T-helper 1 cell treated with Interleukin-12 subunit alpha and Interleukin-12 subunit beta and Interleukin-4 antibody, amounts not matched to agents 30 ng/mL and 1 ng/mL, for 36 hours (primary cell): ENCODE measurements around the gene MAP3K9. TPM values are rescaled to one million over a fixed set of nuclear protein-coding genes. Genes with fewer than 3 reads are reported as not detected.
"Not testable (repeated sequence)": the region's sequence is repeated elsewhere in the genome, so short reads cannot be mapped to it uniquely, and the experiment has no call there.

Experiments used
- intact Hi-C: fragments of 100-400 bp; cut with micrococcal nuclease; formaldehyde crosslinking; loops from one replicate; pipeline ENCODE4 v1.15.1; 2024
- total RNA-seq: library from RNA; stranded (reverse); gene quantifications from 2 replicates; pipeline ENCODE4 v1.2.3, GENCODE V29; 2022

MAP3K9 gene
- total RNA-seq: 5.0 and 5.7 TPM in 2 replicates

GRCh38 chr14:70809225-70810219 lies at the start of gene MAP3K9:
Gene MAP3K9, minus strand, starts transcription at chr14:70809513. Its CDS starts 342 bp downstream, at chr14:70809171.
- intact Hi-C loops: loop anchor here (1.0 to 5.0 kb wide), 9 partner anchors 8 to 1043 kb away; partner anchors contain the start of genes COX16, MED6, PCNX1 and SIPA1L1

DNA sequence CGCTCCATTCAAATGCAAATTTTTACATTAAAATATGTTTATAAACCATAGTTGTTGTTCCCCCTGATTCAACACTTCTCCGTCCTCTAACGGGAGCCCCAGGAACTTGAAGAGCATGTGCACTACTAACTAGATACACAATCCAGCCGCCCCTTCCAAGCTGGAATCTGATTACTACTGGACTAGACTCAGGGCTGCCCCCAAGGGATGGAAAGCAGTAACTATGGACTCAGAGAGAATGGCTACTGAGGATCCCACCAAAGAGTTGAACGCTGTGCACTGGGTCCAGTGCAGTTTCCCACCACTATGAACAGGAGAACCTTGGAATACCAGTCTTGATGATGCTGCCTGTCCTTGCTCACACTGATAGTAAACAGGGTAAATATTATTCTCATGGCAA lies 49.3 kb upstream of the MAP3K9 start:
- intact Hi-C loops: no loop called here

DNA sequence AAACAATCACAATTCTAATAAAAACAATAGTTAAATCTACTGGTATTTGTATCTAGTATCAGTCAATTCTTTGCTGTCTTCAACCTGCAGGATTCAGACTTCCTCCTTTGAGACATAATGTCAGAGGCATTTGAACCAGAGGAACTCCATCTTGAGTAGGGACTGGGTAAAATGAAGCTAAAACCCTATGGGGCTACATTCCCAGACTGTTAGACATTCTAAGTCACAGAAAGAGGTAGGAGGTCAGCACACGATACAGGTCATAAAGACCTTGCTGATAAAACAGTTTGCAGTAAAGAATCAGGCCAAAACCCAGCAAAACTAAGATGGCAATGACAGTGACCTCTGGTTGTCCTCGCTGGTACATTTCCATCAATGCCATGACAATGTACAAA lies 48.2 kb upstream of the MAP3K9 start:
- intact Hi-C loops: loop anchor here (2.0 kb wide), 2 partner anchors 35 to 45 kb away; no protein-coding TSS in a partner anchor

GRCh38 chr14:70856851-70857495 lies 47.7 kb upstream of the MAP3K9 start:
- intact Hi-C loops: loop anchor here (2.0 kb wide), 2 partner anchors 36 to 46 kb away; no protein-coding TSS in a partner anchor

GRCh38 chr14:70855486-70855885 lies 46.2 kb upstream of the MAP3K9 start:
- intact Hi-C loops: no loop called here

DNA sequence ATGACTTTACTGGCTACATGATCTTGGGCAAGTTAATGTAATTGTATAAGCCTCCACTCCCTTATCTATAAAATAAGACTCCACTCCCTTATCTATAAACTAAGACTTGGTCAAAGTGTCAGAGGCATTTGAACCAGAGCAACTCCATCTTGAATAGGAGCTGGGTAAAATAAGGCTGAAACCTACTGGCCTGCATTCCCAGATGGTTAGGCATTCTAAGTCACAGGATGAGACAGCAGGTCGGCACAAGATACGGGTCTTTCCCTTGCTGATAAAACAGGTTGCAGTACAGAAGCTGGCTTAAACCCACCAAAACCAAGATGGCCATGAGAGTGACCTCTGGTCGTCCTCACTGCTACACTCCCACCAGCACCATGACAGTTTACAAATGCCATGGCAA lies 44.3 kb upstream of the MAP3K9 start:
- intact Hi-C loops: not testable (repeated sequence)

- intact Hi-C loops: no loop called here
These were observed 38.2 kb upstream of the MAP3K9 start for GRCh38 chr14:70847406-70848090.

GRCh38 chr14:70845601-70846000 lies 36.3 kb upstream of the MAP3K9 start:
- intact Hi-C loops: no loop called here

DNA sequence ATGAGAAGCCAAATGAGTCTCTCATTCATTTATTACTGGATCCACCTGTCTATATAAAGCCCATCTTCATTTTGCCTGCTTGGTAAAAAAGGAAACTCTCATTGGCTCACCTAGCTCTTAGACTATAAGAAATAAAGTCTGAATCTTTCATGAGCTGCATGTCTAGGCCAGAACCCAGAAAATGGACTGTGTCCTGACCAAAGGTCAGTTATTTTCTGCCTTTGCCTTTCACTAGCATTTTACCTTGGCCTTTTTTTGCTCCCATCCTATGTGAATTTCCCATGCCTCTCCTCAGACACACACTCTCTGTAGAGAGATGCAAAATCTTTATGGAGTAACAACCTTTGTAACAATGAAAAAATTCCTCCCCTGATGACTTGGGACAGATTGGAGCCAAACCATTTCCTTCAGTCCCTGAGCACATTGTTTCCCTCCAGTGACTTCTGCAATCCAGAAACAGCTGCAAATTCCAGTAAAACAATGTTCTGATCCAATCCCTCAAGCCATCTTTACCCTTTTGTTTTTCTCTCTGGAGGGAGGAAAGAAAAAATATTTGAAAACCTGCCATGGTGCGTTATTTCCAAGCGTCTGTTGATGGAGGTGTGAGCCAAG lies 33.6 kb upstream of the MAP3K9 start:
- intact Hi-C loops: no loop called here

DNA sequence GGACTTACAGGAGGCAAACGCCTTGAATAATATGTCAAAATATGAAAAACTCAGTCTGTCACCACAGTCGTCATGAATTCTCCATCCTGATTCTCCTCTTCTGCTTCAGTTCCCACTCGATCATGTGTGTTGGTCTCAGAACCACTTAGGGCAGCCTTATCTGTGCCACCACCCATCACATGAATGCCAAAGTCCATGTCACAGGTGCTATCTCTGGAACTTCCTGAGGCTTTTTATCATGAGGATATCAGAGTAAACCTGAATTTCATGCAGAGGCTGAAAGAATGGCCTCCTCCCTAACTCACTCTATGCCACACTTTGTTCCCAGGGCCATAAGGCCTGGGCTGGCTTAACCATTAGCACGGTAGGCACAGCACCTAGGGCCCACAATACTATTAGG lies 28.8 kb upstream of the MAP3K9 start:
- intact Hi-C loops: no loop called here

- intact Hi-C loops: no loop called here
These were observed 27.6 kb upstream of the MAP3K9 start for GRCh38 chr14:70836946-70837345.

DNA sequence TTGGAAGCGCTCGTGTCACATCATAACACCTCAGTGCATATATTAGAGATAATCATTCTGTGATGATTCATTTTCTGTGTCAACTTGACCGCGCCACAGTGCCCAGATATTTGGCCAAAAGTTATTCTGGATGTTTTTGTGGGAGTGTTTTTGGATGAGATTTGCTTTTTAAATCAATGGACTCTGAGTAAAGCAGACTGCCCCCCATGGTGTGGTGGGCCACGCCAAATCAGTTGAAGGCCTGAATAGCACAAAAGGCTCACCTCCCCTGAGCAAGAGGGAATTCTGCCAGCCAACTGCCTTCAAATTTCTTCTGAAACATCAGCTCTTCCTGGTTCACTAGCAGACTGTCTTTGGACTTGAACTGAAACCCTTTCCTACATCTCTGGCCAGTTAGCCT lies 24.6 kb upstream of the MAP3K9 start:
- intact Hi-C loops: no loop called here

- intact Hi-C loops: no loop called here
These were observed 23.4 kb upstream of the MAP3K9 start for GRCh38 chr14:70832561-70833305.

GRCh38 chr14:70830998-70831781 lies 21.9 kb upstream of the MAP3K9 start:
- intact Hi-C loops: no loop called here

DNA sequence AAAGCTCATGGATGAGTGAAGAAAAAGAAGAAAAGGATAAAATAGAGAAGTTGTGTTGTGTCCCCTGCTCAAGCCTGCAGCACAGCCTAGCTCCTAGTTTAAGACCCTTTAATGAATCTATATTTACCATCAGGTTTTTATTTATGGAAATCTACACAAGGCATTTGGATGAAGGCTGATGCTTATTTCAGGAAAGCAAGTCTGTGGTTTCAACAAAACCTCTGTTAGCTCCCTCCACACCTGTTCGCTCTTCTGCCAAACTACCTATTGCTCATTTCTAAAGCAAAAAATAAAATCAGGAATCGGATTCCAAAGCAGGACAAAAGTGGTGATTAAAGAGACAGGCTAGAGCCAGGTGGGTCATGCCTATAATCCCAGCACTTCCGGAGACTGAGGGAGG lies 18.9 kb upstream of the MAP3K9 start:
- intact Hi-C loops: no loop called here

GRCh38 chr14:70827752-70828151 lies 18.4 kb upstream of the MAP3K9 start:
- intact Hi-C loops: no loop called here

DNA sequence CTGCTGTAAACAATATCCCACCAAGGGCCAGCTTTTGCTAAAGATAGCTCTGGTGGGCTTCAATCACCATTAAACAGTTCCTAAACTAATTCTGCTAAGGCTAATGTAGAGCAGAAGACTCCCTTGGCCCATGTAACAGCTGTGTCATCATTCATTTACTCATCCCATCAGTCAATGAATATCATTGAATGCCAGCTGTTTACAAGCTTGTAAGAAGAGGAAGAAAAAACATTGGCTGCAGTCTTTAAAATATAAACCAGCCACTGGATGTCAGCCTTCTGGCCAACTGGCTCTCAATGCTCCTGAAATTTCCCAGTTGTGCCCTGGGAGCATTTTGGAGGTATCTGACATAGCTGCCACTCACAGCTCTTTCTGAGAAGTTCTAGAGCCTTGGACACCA lies 18.0 kb upstream of the MAP3K9 start:
- intact Hi-C loops: no loop called here

DNA sequence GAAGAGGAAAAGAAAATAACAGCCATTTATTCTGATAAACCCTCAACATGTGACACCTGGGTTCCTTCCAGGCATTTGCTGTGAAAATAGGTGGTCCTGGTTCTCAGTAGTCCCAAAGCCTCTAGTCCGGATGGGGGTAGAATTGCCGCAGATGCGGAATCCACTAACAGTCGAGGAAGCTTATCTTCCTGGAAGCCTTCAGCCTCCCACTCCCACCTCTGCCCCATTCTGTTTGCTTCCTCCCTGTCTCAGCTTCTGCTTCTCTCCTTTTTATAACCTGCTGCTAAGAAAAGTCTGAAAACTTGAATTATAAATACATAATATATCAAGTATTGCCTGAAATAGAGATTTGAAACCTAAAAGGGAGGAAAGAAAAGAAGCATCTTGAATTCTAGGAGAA lies 14.0 kb upstream of the MAP3K9 start:
- intact Hi-C loops: loop anchor here (5.0 kb wide), 1 partner anchor 49 kb away; no protein-coding TSS in a partner anchor

GRCh38 chr14:70822530-70823185 lies 13.3 kb upstream of the MAP3K9 start:
- intact Hi-C loops: loop anchor here (1.0 to 5.0 kb wide), 2 partner anchors 50 to 65 kb away; no protein-coding TSS in a partner anchor
